HEK293 (cell line): ENCODE results near the gene SUGP1.

Experiments used
- CTCF ChIP-seq: fragments of 450-650 bp; formaldehyde crosslinking; IDR thresholded peaks from 2 replicates; pipeline ENCODE4 v1.5.1; 2016; ENCODE audit warnings: missing biosample characterization, missing genetic modification characterization
- ZNF138 ChIP-seq: fragments of 450-650 bp; formaldehyde crosslinking; IDR thresholded peaks from 2 replicates; pipeline ENCODE4 v1.5.1; 2016; ENCODE audit warnings: missing biosample characterization, missing genetic modification characterization, borderline replicate concordance
- ZNF175 ChIP-seq: fragments of 450-650 bp; formaldehyde crosslinking; IDR thresholded peaks from 2 replicates; pipeline ENCODE4 v1.5.1; 2016; ENCODE audit warnings: missing biosample characterization, missing genetic modification characterization
- TF ChIP-seq, protein P1 (sequence below): fragments of 450-650 bp; formaldehyde crosslinking; IDR thresholded peaks from 2 replicates; pipeline ENCODE4 v1.5.1; 2016; ENCODE audit warnings: missing biosample characterization, missing genetic modification characterization

- TF ChIP-seq, protein P1, sequence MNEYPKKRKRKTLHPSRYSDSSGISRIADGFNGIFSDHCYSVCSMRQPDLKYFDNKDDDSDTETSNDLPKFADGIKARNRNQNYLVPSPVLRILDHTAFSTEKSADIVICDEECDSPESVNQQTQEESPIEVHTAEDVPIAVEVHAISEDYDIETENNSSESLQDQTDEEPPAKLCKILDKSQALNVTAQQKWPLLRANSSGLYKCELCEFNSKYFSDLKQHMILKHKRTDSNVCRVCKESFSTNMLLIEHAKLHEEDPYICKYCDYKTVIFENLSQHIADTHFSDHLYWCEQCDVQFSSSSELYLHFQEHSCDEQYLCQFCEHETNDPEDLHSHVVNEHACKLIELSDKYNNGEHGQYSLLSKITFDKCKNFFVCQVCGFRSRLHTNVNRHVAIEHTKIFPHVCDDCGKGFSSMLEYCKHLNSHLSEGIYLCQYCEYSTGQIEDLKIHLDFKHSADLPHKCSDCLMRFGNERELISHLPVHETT (tag by site-specific recombination): no peak
- TF ChIP-seq ZNF138 (tag by site-specific recombination) (no peak), ZNF175 (no peak), CTCF (tag by site-specific recombination) (no peak)
These were observed 43.5 kb downstream of the SUGP1 start for GRCh38 chr19:19276851-19277250.
